Left forelimb (tissue), 1 donor: ENCODE results near the gene CFAP298.
A peak's percentile ranks its signal among the peaks of the same experiment; 100 is the strongest.

ENCODE experiments used
- DNase-seq: peaks from one replicate; pipeline ENCODE4 v3.0.0-alpha.2; 2018; ENCODE audit warnings: low spot score

The CFAP298 gene

DNA sequence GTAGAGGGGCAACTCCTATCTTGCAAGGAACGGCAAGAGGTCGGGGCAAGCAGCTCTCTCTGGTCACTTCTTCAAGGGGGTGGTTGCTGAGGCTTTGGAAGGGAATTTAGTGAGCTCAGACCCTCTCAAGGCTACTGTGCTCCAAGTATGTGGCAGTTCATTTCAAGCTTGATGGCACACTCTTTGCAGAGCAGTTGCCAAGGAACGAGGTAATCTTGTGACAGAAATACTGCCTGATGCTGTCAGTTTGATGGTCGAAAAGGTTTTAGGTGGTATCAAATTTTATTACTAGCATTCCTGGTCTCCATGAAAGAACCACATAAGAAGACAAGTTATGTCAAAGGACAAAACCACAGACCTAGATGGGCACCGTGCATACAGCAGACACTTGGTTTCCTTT is 13.1 kb downstream of the CFAP298 start:
- DNase-seq = no peak

DNA sequence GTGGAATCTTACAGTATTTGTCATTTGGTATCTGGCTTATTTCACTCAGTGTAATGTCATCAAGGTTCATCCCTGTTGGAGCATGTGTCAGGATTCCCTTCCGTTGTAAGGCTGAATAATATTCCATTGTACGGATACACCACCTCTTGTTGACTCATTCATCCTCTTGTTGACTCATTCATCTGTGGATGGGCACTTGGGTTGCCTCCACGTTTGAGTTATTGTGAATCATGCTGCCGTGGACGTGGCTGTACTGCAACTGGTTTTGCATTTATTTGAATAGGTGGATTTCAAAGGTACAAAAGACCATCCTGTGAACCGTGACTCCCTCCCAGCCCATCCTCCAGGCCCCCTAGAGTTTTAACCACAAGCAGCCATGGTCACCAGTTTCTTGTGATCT is 15.0 kb downstream of the CFAP298 start:
- DNase-seq = no peak

DNA sequence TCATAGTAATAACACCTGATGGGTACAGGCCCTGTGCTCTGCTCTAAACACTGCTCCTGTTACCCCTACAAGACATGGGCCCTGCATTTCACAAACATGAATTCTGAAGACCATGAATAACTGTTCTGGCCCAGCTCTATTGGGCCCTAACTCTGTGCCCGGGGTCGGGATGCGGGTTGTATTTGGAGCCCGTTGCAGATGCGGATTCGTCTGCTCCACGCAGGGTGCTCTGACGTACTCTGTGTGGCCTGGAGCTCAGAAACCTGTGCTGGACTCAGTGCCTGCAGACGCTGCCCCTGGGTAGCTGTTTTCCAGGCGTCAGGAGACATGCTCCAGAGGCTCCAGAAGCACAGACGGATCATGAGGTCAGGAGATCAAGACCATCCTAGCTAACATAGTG is 16.7 kb downstream of the CFAP298 start:
- DNase-seq = no peak

DNA sequence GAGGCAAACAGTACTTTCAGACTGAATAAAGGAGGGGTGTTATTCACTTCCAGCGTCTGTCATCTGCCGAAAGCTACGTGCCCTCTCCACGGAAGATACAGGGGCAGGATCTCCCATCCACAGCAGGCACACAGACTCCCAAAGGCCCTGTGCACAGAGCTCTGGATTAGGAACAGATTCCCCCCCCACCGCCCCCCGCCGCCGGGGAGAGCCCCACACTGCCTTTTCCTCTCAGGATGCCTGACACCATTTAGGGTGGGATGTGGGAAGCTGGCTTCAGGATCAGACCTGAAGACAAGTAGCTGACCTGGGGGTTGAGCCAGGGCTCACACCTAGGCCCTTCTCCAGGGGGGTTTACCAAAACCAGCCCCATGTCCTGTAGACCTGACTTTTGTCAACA is 18.5 kb downstream of the CFAP298 start:
- DNase-seq = no peak

DNA sequence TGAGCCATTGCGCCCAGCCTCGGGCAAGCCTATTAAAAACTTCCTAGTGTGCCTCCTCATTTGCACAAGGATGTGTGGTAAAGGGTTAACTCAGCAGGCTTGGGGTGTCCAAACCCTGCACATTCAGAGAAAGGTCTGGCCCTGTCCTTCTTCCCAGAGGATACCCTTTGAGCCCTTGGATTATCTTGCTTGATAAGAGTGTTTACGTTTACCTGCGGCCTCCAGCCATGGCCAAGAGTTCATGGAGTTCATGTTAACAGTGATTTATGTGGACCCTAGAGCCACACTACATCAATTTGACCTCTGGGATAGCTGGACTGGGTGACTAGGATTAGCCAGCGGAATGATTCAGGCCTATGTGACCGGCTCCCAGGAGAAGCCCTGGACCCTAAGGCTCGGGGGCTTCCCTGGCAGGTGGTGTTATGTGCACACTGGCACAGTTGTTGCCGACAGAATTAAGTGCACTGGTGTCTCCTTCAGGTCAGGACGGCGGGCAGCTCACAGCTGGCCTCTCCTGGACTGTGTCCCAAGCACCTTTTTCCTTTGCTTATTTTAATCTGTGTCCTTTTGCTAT is 19.2 kb downstream of the CFAP298 start:
- peak; percentile 15 for DNase-seq

DNA sequence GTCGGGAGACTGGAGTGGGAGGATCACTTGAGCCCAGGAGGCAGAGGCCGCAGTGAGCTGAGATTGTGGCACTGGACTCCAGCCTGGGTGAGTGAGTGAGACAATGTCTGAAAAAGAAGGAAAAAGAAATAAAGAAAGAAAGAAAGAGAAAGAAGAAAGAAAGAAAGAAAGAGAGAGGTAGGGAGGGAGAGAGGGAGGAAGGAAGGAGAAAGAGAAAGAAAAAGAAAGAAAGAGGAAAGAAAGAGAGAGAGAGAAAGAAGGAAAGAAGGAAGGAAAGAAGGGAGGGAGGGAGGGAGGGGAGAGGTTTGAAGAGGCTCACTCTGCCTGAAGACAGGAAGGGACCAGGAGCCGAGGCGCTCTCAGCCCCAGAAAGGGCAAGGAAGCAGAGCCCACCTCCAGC is 22.0 kb downstream of the CFAP298 start:
- peak; percentile 14 for DNase-seq

DNA sequence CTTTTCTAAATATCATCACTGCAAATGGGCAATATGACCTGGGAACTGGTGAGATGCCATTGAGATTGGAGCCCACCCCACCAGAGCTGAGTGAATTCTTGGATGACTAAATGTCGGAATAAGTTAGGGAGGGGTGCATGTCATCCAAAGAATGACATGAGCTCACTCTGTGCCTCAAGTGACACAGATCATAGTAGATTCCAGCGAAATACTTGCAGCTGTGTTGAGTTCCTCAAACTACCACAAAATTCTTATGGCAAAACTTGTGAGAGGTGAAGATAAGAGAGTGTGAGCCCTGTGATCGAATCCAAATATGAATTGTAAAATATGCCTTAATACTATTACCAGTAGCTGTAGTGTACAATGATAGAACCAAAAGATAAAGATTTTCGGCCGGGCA is 24.5 kb downstream of the CFAP298 start:
- DNase-seq = no peak

DNA sequence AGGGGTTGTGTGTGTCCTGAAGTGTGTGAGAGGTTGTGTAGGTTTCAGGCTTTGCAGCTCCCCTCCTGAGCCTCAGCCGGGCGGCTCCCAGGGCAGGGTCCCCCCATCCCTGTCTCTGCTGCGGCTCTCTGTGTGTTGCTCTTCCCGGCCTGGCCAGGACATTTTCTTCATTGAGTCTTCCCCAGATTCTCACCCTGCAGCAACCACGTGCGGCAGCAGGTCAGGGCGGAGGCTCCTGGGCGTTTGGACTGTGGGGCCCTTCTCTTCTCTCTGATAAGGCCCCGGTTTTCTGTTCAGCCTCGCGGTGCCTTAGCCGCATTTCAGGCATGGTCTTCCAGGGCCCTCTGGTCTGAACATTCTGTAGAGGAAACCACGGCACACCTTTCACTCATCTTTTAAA is 25.1 kb downstream of the CFAP298 start:
- peak; percentile 30 for DNase-seq

DNA sequence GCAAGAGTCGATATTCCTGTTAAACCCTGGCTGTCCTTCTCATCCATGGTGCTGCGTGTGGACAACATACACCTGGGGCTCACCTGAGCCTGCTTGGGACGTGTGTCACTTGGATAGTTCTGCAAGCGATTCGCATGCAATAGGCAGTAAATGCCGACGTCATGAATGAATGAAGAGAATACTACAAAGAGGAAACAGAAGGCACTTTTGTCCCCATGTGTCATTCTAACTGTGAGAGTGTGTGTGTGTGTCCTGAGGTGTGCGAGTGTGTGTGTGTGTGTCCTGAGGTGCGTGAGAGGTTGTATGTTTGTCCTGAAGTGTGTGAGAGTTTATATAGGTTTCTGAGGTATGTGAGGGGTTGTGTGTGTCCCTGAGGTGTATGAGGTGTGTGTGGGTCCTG is 26.2 kb downstream of the CFAP298 start:
- peak; percentile 8 for DNase-seq

DNA sequence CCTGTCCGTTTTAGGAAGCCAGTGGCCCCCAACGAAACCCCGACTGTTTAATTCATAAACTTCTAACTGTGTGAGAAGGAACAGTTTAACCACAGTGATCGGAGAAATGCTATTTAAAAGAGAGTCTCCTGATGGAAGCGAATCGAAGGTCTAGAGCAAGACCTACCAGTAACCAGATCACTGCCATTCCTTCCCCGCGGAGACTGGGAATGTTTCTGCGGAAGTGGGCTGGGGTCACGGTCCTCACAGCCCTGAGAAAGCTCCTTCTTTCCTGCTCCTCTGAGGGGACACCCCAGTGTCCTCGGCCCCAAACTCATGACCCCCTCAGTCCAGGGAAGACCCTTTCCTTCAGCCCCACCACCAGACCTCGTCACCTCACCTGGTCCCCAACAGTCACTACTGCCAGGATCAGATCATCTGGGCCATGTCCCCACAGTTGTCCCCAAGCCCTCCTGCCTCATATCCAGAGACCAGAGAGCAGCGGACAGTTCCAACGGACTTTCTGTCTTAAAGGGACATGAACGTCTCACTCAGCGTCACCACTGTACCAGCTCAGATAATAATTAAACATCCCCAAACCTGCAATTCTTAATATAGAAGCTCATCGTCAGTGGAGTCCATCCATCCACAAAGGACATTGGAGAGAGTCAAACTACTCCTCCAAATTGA is 27.0 kb downstream of the CFAP298 start, which contains the start of gene TCP10L:
Gene TCP10L (minus strand): TSS at position 482 of the 669 bp plus-strand sequence. CDS start 1,219 bp downstream, outside the sequence.
- no peak for DNase-seq

DNA sequence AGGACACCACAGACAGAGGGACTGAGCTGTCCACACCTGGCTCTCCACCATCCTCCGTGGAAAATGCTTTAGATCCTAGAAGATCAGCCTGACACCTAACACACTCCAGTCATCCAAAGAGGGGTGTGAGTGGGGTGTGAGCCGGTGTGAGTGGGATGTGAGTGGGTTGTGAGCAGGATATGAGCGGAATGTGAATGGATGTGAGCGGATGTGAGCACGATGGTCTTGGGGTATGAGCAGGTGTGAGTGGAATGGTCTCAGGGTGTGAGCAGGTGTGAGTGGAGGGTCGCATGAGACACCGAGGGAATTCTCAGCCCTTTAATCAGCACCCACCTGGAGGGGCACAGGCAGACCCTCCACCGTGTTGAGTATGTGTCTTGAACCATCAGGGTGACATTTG is 27.7 kb downstream of the CFAP298 start:
- no peak for DNase-seq

DNA sequence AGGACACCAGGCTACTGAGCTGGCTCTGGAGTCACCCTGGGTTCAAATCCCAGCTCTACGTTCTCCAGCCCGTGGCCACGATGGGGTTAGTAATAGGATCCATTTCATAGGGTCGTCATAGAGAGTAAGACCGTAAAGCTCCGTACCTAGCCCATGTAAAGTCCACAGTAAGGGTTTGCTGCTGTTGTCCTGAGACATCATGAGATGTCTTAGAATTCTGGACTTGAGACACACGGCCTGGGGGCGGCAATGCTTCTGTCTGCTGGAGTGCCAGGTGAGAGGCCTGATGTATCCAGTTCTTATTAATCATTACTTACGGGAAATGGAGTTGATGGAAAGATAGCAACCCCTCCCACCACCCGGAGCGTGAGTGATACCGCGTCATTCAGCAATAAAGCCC is 30.4 kb downstream of the CFAP298 start:
- DNase-seq = no peak

DNA sequence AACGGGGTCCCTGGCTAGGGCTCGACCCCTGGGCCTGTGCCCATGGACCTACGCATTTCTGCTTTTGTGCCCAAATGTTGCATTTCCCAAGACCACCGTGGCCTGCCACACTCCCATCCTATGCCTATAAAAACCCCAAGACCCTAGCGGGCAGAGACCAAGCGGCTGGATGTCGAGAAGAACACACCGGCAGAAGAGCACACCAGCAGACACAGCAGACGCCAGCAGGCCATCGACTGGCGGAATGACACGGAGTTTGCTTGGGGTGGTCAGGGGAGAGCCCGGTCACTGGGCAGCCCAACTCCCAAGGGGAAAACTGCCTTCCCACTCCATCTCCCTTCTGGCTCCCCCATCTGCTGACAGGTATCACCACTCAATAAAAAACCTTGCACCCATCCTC is 31.2 kb downstream of the CFAP298 start:
- DNase-seq = no peak

DNA sequence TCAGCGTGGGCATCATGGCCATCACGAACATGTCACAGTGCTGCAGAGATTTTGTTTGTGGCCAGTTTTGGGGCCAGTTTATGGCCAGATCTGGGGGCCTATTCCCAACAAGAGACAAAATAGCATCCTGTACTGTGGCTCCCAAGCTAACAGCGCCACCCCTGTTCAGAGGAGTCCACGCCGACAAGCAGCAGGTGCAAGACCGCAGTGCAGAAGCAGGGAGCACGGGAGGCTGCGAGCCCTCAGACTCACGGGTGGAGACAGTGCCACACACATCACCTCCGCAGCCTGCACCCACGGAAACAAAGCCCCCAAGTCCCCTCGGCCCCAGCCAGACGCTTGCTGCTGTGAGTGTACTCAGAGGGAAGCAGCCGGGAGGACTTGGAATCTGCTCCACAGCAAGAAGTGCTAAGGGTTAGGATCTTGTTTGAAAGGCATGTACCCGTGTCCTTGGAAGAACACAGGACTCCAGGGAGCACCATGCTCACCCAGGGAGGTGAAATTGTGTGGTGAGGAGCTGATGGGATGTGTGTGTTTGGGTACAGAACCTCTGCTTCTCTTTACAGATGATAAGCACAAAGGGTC is 34.0 kb downstream of the CFAP298 start:
- no peak for DNase-seq

DNA sequence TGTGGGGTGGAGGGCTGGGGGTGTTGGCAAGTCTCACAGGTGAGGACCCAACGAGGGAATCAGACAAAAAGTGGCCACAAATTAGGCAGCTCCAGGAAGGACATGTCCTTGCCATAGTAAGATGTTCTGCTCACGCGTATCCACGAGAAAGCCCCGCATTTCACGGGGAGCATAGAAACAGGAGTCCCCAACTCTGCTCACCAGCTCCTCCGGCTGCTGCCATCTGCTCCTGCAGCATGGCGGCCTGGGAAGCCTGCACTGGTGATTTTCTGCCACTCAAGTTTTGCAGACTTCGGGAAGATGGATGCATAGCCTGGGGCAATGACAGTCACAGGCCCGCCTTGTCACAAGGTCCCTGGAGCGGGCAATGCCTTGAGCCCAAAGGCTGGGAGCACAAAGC is 36.2 kb downstream of the CFAP298 start:
- no peak for DNase-seq

DNA sequence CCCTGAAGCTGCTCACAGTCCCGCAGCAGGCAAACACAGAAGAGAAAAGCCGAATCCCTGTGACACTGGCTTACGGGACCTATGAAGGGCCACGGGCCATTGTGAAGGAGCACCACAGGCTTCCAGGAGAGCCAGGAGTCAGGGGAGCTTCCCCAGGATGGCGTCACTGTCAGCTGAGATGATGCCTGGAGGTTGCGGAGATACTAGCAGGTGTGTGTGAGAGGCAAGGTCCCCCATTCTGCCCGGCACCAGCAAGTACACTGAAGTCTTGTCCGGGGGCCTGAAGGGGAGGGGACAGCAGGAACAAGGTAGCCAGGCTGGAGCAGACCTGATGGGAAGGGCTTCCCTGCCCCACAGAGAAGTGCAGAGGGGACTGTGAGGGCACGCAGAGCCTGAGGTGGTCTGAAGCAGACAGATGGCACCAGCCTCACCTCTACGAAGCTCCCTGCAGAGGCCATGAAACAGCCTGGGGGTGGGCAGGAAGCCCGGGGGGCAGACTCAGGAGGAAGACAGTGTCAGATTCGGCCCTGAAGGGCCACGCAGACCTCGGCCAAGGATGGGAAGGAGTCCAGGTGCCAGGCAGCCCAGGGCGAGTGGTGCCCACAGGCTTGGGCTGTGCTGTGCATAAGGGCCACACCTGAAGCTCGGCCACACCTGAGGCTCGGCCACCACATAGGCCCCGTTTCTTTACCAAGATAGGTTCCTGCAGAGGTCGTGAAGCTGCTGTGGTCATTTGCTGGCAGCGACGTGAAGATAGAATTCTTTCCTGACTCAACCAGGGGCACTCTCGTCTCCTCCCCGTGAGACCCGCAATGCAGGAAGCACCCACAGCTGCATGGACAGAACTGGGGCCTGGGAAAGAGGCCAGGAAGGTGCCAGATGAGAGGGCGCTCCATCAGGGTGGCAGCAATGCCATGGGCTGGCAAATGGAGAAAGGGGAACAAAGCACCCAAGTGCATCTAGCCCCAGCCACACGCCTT is 36.9 kb downstream of the CFAP298 start:
- DNase-seq = no peak

DNA sequence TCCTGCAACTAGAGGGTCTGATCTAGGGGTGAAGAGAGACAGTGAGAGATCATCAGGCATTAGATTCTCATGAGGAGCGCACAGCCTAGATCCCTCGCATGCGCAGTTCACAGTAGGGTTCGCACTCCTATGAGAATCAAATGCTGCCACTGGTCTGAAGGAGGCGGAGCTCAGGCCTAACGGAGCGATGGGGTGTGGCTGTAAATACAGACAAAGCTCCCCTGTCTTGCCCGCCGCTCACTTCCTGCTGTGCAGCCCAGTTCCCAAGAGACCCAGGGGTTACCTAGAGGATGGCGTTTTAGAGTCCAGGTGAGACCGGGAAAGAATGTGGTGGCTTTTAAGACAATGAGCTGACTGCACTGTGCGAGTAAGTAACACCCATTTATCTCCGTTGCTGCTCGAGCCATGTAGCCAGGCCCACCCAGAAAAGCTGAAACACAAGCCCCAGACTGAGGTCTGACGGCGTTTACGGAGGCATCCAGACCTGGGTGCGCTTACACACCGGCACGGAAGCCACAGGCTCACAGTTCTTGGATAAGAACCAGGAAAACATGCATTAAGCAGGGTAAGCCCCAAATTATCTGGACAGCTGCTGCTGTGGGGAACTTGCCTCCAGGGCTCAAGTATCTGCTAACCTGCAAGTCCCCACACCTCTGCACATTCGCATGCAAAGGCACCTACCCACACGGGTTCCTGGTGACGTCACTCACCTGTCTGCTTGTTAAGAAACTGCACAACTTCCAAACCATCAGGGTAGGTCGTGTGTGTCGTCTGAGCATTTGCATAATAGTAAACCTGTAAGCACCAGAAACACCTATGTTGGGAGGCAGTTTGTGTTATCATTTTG is 39.4 kb downstream of the CFAP298 start:
- no peak for DNase-seq

DNA sequence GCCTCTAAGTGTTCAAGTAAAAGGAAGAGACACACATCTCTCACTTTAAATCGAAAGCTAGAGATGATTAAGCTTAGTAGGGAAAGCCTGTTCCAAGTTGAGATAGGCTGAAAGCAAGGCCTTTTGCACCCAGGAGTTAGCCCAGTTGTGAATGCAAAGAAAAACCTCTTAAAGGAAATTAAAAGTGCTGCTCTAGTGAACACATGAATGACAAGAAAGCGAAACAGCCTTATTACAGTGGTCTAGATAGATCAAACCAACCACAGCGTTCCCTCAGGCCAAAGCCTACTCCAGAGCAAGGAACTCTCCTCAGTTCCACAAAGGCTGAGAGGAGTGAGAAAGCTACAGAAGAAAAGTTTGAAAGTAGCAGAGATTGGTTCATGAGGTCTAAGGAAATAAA is 41.7 kb downstream of the CFAP298 start:
- no peak for DNase-seq

DNA sequence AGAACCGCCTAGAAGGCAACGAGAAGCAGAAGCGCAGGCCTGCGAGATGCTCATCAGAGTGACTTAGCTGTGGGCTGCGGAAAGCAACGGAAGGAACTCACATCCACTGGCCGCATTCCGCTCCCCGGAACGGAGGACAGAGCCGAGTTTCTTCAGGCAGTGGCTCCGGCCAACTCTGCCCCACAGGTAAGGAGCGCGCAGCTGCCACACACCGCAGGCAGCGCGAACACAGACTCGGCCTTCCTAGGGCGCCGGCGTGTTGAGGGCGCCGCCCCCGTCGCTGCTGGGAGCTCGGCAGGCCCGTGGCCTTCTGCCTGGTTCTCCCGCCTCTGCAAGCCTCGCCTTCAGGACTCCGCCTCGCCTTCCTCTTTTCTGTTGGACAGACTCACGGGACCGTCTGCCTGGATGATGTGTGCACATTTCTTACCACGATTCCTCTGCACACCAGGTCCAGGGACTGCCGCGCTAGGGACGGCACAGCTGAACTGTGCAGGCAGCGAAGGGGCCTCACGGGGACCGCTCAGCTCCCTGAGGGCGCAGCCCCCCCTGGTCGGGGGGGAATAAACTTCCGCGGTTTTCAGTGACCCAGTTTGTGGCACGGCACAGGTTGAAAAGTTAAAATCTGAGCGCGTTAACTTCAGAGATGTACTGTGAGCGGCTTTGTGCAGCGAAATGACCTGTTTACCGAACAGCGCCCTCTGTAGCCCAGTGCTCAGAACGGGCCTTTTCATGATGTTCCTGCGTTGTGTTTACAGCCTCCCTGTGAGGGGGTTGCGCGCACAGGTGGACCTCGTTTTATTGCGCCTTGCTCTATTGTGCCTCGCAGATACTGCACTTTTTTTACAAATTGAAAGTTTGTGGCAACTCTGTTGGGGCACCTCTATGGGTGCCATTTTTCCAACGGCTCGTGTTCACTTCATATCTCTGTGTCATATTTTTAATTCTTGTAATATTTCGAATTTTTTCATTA is 42.6 kb downstream of the CFAP298 start:
- peak; percentile 85 for DNase-seq

DNA sequence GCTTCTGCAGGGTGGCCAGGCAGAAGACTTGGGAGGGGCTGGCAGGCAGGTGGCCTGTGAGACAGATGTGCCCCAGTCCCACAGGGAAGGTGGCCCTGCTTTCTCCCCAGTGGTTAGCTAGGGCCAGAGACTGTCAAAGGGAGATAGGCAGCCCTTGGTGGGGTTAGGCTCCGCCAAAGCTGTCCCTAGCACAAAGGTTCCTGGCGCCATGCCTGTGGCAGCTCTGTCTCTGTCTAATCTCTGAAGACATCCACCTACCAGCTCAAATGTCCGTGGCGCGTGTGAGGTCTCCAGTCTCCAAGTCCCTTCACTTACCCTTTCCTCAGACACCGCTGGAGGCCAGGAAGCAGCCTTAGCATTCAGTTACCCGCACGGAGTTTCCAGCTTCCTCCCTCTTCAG is 44.6 kb downstream of the CFAP298 start:
- no peak for DNase-seq
